Suprapubic skin (tissue), 4 donors: ENCODE results near the gene TRIM13. TPM values are rescaled to one million over a fixed set of nuclear protein-coding genes. Genes with fewer than 3 reads are reported as not detected.

Source experiments
- DNase-seq, 2 donors: peaks; one replicate each; pipeline ENCODE4 v3.0.0-alpha.2; 2019; ENCODE audit warnings: low spot score in 2 of 2
- H3K27ac ChIP-seq: fragments of 200-600 bp; sonication (generic); one replicate; pipeline ENCODE4 v1.5.1; 2019
- H3K27me3 ChIP-seq: fragments of 200-600 bp; sonication (generic); one replicate; pipeline ENCODE4 v1.5.1; 2019
- H3K36me3 ChIP-seq: fragments of 200-600 bp; sonication (generic); one replicate; pipeline ENCODE4 v1.5.1; 2019
- H3K4me1 ChIP-seq: fragments of 200-600 bp; sonication (generic); one replicate; pipeline ENCODE4 v1.5.1; 2019
- H3K4me3 ChIP-seq: fragments of 200-600 bp; sonication (generic); one replicate; pipeline ENCODE4 v1.5.1; 2019; ENCODE audit warnings: mild to moderate bottlenecking
- H3K9me3 ChIP-seq: fragments of 200-600 bp; sonication (generic); one replicate; pipeline ENCODE4 v1.5.1; 2019
- CTCF ChIP-seq, 2 donors: fragments of 200-600 bp in 1 of 2; fragments of 450-650 bp in 1 of 2; sonication (generic) in 1 of 2; IDR thresholded peaks; one replicate each; pipeline ENCODE4 v1.5.1; 2016 to 2019; ENCODE audit warnings: antibody characterized with exemption in 2 of 2, mild to moderate bottlenecking in 1 of 2, moderate library complexity in 1 of 2
- EP300 ChIP-seq: sonication (generic); formaldehyde crosslinking; IDR thresholded peaks from one replicate; pipeline ENCODE4 v1.6.1; 2017; ENCODE audit warnings: antibody characterized with exemption
- POLR2A ChIP-seq, 2 donors: fragments of 450-650 bp; IDR thresholded peaks; one replicate each; pipeline ENCODE4 v1.6.1; 2017; ENCODE audit warnings: antibody characterized with exemption in 2 of 2, mild to moderate bottlenecking in 2 of 2, moderate library complexity in 2 of 2
- POLR2AphosphoS5 ChIP-seq, 3 donors: sonication (generic); formaldehyde crosslinking; IDR thresholded peaks; one replicate each; pipeline ENCODE4 v1.6.1; 2017; ENCODE audit warnings: antibody characterized with exemption in 3 of 3
- WGBS: methylation state at CpG from one replicate; pipeline ENCODE4 v1.1.5; 2018; 5-methylcytosine and 5-hydroxymethylcytosine counted together
- total RNA-seq, 4 donors: library from RNA; depleted of rRNA; stranded (reverse); fragments of >200 nt; gene quantifications; one replicate each; pipeline ENCODE4 v1.1.0, GENCODE V29; 2016

TRIM13 gene
- total RNA-seq, 4 donors from 2014 or later: 18.1 to 30.9 (median 27.4) TPM

- no peak for TF ChIP-seq POLR2A (IDR thresholded peaks at IDR 0.05)
- no peak for TF ChIP-seq POLR2AphosphoS5 (IDR thresholded peaks at IDR 0.05)
- TF ChIP-seq CTCF (IDR thresholded peaks at IDR 0.05): no peak
- TF ChIP-seq EP300: no peak
- Histone ChIP-seq H3K36me3 (peaks cover 35% of the 10 kb centered on the region), H3K27ac (no peak overlapping the region), H3K27me3 (no peaks in the 10 kb centered on the region), H3K4me3 (no peak overlapping the region), H3K4me1 (peaks cover 13% of the 10 kb centered on the region), H3K9me3 (no peaks in the 10 kb centered on the region)
- no peak for DNase-seq
Observed at GRCh38 chr13:50017819-50018218, 21.0 kb downstream of the TRIM13 start.

GRCh38 chr13:50025436-50025835, 28.6 kb downstream of the TRIM13 start:
- Histone ChIP-seq H3K4me1 (peaks cover 8% of the 10 kb centered on the region), H3K9me3 (no peaks in the 10 kb centered on the region), H3K27me3 (no peaks in the 10 kb centered on the region), H3K36me3 (peaks cover 17% of the 10 kb centered on the region), H3K4me3 (no peak overlapping the region), H3K27ac (no peak overlapping the region)
- WGBS: 29% methylated on average over 1 of the region's 1 CpG
- TF ChIP-seq EP300 (no peak), POLR2A (IDR thresholded peaks at IDR 0.05) (no peak), POLR2AphosphoS5 (IDR thresholded peaks at IDR 0.05) (no peak), CTCF (IDR thresholded peaks at IDR 0.05) (no peak)
- no peak for DNase-seq

- Histone ChIP-seq H3K27me3 (no peaks in the 10 kb centered on the region), H3K4me3 (no peak overlapping the region), H3K4me1 (peaks cover 8% of the 10 kb centered on the region), H3K27ac (no peak overlapping the region), H3K9me3 (no peaks in the 10 kb centered on the region), H3K36me3 (peaks cover 7% of the 10 kb centered on the region)
- 88% methylated on average over 2 of the region's 2 CpGs for WGBS
- DNase-seq: no peak
- TF ChIP-seq POLR2AphosphoS5 (IDR thresholded peaks at IDR 0.05) (no peak), CTCF (IDR thresholded peaks at IDR 0.05) (no peak), POLR2A (IDR thresholded peaks at IDR 0.05) (no peak), EP300 (no peak)
Observed at GRCh38 chr13:50026788-50027473, 30.1 kb downstream of the TRIM13 start.

GRCh38 chr13:50030315-50030714, 33.5 kb downstream of the TRIM13 start:
- no peaks in the 10 kb centered on the region for H3K36me3 ChIP-seq
- peaks cover 6% of the 10 kb centered on the region for H3K4me1 ChIP-seq
- H3K27me3 ChIP-seq: no peaks in the 10 kb centered on the region
- WGBS: 88% methylated on average over 3 of the region's 3 CpGs
- no peak for TF ChIP-seq POLR2A (IDR thresholded peaks at IDR 0.05)
- H3K27ac ChIP-seq: no peak overlapping the region
- H3K4me3 ChIP-seq: no peak overlapping the region
- DNase-seq: no peak
- no peaks in the 10 kb centered on the region for H3K9me3 ChIP-seq

- no peak overlapping the region for H3K27ac ChIP-seq
- TF ChIP-seq CTCF (IDR thresholded peaks at IDR 0.05) (no peak), EP300 (no peak), POLR2AphosphoS5 (IDR thresholded peaks at IDR 0.05) (no peak), POLR2A (IDR thresholded peaks at IDR 0.05) (no peak)
- H3K9me3 ChIP-seq: no peaks in the 10 kb centered on the region
- no peaks in the 10 kb centered on the region for H3K27me3 ChIP-seq
- DNase-seq: no peak
- H3K4me1 ChIP-seq: no peaks in the 10 kb centered on the region
- no peak overlapping the region for H3K4me3 ChIP-seq
- H3K36me3 ChIP-seq: no peaks in the 10 kb centered on the region
Observed at GRCh38 chr13:50033725-50034124, 36.9 kb downstream of the TRIM13 start.

- no peak for DNase-seq
- Histone ChIP-seq H3K4me3 (no peak overlapping the region), H3K9me3 (no peaks in the 10 kb centered on the region), H3K4me1 (no peaks in the 10 kb centered on the region), H3K27me3 (no peaks in the 10 kb centered on the region), H3K27ac (no peak overlapping the region), H3K36me3 (peaks cover 5% of the 10 kb centered on the region)
- TF ChIP-seq CTCF (IDR thresholded peaks at IDR 0.05): no peak
- no peak for TF ChIP-seq POLR2A (IDR thresholded peaks at IDR 0.05)
- TF ChIP-seq EP300: no peak
- TF ChIP-seq POLR2AphosphoS5 (IDR thresholded peaks at IDR 0.05): no peak
Observed at GRCh38 chr13:50037788-50038187, 40.9 kb downstream of the TRIM13 start.
